Measurements from ENCODE around the gene SLC4A4.

GRCh38 chr4:71367546-71367945, 28.7 kb downstream of the SLC4A4 start:
- TF ChIP-seq, protein P1, sequence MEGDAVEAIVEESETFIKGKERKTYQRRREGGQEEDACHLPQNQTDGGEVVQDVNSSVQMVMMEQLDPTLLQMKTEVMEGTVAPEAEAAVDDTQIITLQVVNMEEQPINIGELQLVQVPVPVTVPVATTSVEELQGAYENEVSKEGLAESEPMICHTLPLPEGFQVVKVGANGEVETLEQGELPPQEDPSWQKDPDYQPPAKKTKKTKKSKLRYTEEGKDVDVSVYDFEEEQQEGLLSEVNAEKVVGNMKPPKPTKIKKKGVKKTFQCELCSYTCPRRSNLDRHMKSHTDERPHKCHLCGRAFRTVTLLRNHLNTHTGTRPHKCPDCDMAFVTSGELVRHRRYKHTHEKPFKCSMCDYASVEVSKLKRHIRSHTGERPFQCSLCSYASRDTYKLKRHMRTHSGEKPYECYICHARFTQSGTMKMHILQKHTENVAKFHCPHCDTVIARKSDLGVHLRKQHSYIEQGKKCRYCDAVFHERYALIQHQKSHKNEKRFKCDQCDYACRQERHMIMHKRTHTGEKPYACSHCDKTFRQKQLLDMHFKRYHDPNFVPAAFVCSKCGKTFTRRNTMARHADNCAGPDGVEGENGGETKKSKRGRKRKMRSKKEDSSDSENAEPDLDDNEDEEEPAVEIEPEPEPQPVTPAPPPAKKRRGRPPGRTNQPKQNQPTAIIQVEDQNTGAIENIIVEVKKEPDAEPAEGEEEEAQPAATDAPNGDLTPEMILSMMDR (optimal IDR thresholded peaks at IDR 0.05 in 1 of 3, IDR thresholded peaks at IDR 0.05 in 1 of 3, conservative IDR thresholded peaks at IDR 0.05 in 1 of 3; ENCODE audit: extremely low read depth in 1 of 3, insufficient read depth in 2 of 3, low read length in 3 of 3) = no peak
- no peak for TF ChIP-seq EZH2 (IDR thresholded peaks at IDR 0.05; ENCODE audit: low read length)
